ENCODE measurements around the gene USP48.
"Not testable (repeated sequence)": the region's sequence is repeated elsewhere in the genome, so short reads cannot be mapped to it uniquely, and the experiment has no call there.

The USP48 gene, protein sequence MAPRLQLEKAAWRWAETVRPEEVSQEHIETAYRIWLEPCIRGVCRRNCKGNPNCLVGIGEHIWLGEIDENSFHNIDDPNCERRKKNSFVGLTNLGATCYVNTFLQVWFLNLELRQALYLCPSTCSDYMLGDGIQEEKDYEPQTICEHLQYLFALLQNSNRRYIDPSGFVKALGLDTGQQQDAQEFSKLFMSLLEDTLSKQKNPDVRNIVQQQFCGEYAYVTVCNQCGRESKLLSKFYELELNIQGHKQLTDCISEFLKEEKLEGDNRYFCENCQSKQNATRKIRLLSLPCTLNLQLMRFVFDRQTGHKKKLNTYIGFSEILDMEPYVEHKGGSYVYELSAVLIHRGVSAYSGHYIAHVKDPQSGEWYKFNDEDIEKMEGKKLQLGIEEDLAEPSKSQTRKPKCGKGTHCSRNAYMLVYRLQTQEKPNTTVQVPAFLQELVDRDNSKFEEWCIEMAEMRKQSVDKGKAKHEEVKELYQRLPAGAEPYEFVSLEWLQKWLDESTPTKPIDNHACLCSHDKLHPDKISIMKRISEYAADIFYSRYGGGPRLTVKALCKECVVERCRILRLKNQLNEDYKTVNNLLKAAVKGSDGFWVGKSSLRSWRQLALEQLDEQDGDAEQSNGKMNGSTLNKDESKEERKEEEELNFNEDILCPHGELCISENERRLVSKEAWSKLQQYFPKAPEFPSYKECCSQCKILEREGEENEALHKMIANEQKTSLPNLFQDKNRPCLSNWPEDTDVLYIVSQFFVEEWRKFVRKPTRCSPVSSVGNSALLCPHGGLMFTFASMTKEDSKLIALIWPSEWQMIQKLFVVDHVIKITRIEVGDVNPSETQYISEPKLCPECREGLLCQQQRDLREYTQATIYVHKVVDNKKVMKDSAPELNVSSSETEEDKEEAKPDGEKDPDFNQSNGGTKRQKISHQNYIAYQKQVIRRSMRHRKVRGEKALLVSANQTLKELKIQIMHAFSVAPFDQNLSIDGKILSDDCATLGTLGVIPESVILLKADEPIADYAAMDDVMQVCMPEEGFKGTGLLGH
- total RNA-seq = 16.1 to 62.5 (median 47.9) reads per million in 17 experiments

- DNase-seq = peak; percentile 98 to 100 (median 99)
These were observed at the start of gene USP48 for GRCh38 chr1:21782868-21783678. TSS of gene USP48 (minus strand) at chr1:21783149. CDS start at chr1:21782957, 192 bp downstream.

DNA sequence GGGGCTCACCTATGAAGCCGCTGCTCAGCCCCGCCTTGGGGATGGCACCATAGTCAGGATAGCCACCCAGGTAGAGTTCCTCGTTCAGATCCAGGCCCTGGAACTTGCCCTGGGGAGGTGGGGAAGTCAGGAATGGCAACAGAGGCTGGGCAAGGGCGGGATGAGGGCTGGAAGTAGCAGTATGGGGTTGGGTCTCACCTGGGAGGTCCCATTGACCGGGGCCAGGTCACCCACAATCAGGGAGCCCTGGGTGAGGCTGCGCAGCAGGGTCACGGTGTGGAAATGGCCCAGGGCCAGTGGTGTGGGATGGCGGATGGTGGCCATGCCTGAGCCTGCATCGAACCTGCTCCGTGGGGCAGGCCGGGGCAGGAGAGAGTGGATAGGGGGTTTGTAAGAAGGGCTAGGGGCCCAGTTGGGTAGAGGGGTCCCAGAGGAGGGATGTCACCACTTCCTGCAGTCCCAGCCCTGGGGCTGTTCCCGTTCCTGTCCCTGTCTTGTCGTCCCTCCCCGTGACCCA lies 48.6 kb upstream of the USP48 start:
- no peak for DNase-seq

GRCh38 chr1:21830792-21831453 lies 48.0 kb upstream of the USP48 start:
- no peak for DNase-seq

DNA sequence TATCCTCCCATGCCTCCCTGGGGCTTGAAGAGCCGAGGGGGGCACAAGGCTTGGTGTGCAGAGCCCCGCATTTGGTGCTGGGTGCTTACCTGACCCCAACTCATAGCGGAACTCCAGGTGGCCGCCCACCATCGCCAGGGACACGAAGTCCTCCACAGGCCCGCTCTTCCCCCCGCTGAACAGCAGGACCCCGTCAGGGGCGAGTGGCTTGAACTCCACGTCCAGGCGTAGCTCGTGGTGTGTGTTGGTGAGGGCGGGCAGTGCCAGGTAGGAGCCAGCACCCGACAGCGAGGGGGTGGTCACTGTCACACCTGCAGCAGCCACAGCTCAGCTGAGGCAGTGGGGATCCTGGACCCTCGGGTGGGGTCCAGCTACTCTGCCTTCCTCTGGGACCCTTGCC lies 46.3 kb upstream of the USP48 start:
- DNase-seq = no peak

GRCh38 chr1:21828506-21829210 lies 45.7 kb upstream of the USP48 start:
- no peak for DNase-seq

DNA sequence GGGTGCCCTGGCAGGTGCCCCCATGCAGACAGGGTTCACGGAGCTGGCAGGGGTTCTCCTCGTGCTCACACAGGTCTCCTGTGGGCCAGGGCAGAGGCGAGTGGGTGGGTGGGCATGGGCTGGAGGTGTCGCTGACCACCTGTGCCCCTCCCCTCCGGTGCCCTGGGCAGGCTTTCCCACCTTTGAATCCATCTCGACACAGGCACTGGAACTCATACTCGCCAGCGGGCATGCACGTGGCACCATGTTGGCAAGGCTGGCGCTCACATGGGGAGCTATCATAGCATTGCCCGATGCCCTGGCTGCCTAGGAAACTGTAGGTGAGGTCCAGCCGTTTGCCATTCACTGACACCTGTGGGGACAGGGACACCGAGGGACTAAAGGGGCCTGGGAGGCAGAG lies 45.1 kb upstream of the USP48 start:
- DNase-seq = no peak

DNA sequence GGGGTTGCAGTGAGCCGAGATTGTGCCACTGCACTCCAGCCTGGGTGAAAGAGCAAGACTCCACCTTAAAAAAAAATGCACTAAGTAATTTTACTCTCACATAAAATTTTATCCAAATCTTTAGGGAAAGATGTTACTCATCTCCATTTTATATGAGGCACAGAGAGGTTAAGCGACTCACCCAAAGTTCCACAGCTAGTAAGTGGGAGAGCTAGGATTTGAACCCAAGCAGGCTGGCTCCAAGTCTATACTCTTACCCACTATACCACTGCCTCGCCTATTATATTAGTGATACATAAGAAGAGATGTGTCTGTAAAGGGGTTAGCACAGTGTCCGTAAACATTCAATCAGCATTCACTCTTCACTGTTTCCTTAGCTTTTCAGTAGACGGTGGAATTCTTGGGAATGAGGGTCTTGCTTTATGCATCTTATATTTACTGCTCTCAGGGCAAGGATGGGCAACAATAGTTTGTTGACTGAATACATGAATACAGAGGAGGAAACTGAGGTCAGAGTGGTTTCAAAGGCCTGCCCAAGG lies 44.3 kb upstream of the USP48 start:
- DNase-seq = no peak

DNA sequence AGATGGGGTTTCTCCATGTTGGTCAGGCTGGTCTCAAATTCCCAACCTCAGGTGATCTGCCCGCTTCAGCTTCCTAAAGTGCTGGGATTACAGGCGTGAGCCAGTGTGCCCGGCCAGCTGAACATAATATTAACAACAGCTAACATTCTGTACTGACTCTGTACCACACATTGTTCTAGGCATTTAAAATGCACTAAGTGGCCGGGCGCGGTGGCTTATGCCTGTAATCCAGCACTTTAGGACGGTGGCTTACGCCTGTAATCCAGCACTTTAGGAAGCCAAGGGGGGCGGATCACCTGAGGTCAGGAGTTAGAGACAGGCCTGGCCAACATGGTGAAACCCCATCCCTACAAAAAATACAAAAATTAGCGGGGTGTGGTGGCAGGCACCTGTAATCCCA lies 43.7 kb upstream of the USP48 start:
- DNase-seq = not testable (repeated sequence)

- no peak for DNase-seq
These were observed 42.4 kb upstream of the USP48 start for GRCh38 chr1:21825393-21825792.

DNA sequence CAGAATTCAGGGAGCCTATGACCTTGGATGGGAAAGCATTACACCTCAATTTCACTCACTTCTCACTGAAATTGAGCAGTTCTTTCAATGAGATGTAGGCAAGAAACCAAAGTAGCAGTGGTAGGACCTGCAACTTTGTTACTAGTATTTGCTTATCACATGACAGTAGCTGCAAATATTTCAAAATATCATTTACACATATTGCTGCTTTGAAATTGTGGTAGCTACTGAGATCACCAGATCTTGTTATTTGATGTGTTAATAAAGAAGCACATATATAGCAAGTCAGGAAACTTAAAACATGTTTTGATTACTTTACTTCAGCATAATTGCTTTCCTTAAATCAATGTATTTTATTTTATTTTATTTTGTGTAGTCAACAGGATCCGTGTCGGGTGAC lies 42.0 kb upstream of the USP48 start:
- no peak for DNase-seq

DNA sequence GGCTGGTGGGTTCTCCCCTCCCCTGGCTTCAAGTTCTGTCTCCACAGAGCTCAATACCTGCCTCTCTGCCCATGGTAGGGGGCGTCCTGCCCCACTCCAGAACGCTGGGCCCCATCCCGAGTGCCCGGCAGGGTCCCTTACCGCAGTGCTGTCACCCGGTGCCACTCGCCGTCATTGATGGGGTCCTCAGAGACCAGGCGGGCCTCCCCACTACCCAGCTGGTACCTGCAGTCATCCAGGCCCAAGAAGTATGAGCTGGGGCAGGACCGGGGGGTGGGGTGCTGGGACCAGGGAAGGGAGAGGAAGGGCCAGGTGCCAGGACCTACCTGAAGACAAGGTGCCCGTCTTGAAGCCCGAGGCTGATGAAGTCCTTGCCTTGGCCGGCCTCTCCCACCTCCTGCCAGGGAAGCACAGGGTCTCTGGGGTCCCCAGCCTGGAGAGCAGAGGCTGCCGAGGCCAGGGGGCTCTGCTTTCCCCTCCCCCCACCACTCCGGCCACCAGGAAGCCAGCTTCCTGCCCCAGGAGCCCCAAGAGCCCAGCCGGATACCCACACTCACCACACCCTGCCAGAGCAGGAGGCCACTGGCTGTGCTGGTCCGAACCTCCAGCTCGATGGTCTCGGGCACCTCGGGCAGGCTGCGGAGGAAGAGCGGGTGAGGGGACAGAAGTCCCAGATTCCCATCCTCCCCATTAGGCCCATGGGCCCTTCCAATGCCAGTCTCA lies 41.2 kb upstream of the USP48 start:
- DNase-seq = no peak

GRCh38 chr1:21823206-21823979 lies 40.4 kb upstream of the USP48 start:
- peak; percentile 13 to 62 (median 42) for DNase-seq

DNA sequence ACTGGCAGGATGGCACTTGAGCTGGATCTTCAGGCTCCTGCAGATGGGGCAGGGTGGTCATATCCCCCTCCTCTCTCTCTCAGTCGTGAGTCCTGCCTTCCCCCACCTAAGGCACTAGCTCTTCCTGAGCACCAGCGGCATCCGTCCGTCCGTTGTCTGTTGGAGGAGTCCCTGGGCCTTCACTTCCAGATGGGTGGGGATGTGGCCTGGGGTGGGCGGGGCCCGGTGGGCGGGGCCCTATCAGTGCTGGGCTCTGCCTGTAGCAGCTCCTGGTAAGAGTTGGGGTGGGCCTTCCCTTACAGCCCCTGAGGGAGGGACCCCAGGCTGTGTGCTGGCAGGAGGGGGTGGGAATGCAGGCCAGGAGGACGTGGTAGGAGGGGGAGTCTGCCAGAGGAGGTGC lies 39.4 kb upstream of the USP48 start:
- DNase-seq = peak in 2 of 4 experiments; percentile 9 to 25

DNA sequence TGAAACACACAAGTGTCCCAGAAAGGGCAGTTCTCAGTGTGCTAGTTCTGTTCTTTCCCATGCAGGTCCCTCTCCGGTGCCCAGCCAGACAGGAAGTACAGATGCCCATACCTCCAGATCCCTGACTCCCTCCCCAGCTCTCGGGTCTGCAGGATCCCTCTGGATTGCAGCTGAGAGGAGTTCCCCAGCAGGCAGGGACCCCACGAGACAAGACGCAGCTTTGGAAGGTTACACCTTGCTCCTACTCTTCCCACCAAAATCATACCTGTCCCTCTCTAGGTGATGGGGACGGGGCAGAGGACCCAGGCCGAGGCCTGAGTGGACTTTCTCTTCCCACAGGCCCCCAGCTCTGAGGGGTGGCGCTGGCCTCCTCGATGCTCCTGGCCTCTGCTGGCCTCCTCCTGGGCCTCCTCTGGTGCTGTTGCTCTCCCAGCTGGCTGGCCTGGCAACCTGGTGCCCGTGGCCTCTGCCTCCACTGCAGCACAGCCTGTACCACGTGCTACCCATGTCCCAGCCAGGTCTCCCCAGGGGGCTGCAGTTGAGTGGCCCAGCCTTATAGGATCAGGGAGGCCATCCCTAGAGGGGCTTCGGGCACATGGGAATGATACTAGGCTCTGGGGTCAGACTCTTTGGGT lies 38.6 kb upstream of the USP48 start:
- no peak for DNase-seq

DNA sequence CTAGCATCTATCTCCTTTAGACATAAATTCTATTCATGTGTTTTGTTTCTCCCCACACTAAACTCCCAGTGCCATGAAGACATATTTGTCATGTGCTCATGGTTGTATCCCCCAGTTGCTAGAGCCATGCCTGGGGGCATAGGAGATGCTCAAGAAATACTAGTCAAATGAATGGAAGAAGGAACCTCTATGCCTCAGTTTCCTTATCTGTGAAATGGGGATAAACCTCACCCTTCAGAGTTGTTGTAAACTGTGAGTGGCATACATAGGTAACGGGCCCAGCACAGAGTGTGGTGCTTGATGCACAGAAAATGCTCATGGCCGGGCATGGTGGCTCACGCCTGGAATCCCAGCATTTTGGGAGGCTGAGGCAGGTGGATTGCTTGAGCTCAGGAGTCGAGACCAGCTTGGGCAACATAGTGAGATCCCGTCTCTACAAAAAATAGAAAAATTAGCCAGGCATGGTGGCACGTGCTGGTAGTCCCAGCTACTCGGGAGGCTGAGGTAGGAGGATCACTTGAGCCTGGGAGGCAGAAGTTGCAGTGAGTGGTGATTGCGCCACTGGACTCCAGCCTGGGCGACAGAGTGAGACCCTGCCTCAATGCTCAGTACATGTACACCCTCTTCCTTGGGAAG lies 37.8 kb upstream of the USP48 start:
- no peak for DNase-seq

GRCh38 chr1:21818656-21819055 lies 35.7 kb upstream of the USP48 start:
- peak; percentile 46 to 75 (median 66) for DNase-seq

- DNase-seq = peak in 1 of 4 experiments; percentile 5
These were observed 33.8 kb upstream of the USP48 start for GRCh38 chr1:21816602-21817302.

Measured in suppressor macrophage (primary cell).